ENCODE measurements around the gene COLEC11. TPM values are rescaled to one million over a fixed set of nuclear protein-coding genes. Genes with fewer than 3 reads are reported as not detected.
"Not testable (repeated sequence)": the region's sequence is repeated elsewhere in the genome, so short reads cannot be mapped to it uniquely, and the experiment has no call there.

COLEC11 gene
- total RNA-seq, 1 donor from 2014 or later = 0.29 TPM

DNA sequence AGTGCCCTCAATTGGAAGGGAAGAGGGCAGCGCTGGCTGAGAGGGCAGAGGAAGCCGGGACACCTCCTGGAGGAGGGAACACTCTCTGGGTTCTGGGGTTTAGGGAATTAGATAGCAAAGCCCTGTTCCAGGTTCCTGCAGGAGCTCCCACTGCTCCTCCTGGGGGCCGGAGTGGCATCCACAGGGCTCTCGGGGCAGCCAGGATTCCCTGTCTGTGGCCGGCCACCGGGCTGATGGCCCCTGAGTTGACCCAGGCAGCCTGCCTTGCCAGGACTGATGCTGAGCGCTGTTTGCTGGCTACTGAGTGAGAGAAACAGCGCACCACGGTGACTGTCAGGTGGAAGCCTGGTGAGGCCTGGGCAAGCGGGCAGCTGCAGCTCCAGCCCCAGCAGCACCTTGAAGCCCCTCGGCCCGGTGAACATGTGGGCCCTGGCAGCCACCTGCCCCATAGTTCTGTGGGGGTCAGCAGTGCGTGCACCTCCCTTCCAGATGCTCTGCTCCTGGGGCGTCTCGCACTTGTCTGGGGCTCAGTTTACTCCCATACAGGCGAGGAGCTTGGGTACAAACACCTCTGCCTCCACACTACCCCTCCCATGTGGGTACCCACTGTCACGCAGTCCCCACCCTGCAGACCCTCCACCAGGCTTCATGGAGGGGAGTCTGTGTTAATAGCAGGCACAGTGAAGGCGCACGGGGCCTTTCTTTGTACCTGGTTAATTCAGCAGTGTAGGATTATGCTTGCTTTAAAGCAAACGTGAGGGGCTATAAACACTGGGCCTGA, 55.4 kb downstream of the COLEC11 start:
- DNase-seq (ENCODE audit: extremely low read depth, low read depth, low spot score) = no peak

DNA sequence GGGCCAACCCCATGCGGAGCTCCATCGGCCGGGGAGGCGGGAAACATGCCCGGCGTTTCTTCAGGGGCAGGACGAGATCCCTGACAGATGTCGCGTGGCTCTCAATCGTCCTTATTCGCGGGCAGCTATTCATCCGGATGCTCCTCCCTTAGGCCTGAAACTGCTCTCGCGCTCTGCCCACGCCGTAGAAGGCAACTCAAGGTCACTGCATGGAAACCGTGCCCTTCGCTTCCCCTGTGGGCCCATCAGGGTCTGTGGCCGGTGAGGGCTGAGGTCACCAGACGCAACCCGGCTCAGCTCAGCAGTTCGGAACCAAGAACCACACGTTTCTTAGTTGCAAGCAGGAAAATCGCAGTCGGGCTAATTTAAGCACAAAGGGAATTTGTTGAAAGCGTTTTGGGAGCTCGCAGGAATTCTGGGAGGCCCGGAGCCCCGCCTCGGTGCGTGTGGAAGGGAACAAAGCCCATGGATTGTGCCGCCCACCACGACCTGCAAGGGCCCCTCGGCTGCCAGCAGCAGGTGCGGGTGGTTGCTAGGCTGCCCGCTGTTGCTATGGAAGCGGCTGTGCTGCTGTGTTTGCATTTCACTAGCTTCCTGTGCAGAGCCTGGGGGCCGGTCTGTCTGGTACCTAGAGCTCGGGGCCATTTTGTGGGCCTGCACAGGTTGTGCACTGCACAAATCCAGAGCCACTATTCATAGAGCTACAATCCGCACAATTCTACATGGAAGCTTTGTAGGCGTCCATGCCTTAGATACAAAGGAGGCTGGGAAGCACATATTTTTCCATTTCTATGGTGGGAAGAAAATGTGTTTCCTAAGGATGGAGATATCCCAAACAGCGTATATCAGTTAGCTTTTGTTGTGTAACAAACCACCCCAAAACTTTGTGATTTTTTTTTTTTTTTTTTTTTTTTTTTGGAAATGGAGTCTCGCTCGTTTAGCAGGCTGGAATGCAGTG, 57.1 kb downstream of the COLEC11 start:
- DNase-seq (ENCODE audit: extremely low read depth, low read depth, low spot score) = no peak

DNA sequence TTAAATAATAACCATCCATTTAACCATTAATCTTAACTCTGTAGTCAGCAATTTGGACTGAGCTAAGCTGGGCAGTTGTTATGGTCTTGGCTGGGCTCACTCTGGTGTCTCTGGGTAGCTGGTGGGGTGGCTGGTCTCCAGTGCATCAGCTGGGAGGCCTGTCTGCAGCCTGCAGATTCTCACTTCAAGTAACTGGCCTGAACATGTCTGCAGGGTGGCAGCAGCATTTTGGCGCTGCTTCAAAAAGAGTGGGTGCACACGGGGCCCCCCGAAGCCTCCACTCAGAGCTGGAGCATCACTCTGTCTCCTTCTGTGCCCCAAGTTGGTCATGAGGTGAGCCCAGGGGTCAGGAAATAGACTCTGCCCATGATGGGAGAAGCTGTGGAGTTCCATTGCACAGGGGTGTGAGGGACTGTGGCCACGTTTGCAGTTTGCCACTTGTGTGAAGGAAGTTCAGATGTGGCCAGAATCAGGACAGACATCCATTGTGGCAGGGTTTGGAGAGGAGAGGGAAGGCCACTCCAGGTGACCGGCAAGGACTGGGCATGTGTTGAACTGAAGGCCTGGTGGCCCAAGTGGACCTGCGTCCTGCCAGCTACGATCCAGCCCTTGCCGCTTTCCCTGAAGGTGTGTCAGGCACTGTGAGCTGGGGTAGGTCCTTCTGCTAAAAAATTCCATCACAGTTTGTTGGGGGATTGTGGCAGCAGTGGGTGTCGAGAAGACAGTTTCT, 58.1 kb downstream of the COLEC11 start:
- DNase-seq (ENCODE audit: extremely low read depth, low read depth, low spot score) = no peak

DNA sequence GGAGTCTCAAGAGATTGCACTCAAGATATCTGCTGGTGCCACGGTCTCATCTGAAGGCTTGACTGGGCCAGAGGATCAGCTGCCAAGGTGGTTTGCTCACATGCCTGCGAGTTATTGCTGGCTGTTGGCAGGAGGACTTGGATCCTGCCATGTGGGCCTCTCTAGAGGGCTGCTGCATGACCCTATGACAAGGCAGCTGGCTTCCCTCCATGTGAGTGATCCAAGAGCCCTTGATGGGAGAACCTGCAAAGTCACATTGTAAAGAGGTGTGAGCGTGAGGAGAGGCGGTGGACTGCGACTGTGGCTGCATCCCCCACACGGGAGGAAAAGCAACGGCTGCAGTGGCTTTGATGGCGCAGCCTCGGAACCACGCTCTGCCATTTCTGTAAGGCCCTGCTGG, 59.1 kb downstream of the COLEC11 start:
- DNase-seq (ENCODE audit: extremely low read depth, low read depth, low spot score) = no peak

DNA sequence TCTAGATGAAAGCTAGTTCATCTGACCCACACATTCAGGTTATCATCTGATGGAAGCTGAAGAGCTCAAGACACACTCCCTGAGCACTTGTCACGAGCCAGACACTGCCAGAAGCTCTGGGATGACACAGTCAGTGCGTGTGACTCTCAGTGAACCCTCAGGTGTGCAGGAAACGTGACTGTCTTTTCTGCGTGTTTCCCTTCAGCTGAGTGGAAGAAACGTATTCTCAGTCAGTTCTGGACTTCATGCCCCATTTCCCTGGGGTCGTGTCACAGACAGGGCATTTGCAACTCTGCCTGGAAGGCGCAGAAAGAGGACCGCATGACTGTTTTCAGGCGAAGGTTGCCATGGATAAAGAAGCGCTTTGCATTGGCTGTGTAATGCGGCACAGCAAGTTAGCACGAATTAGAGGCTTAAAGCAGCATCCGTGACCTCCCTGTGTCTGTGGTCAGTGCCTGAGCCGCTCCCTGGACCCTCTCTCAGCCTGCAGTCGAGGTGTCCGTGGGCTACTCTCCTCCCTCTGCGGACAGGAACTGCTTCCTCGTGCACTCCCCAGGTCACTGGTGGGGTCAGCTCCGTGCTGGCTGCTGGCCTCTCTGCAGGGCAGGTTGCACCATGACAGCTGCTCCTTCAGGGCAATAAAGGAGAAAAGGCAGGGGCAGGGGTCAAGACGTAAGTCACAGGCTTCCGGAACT, 59.8 kb downstream of the COLEC11 start:
- no peak for DNase-seq (ENCODE audit: extremely low read depth, low read depth, low spot score)

DNA sequence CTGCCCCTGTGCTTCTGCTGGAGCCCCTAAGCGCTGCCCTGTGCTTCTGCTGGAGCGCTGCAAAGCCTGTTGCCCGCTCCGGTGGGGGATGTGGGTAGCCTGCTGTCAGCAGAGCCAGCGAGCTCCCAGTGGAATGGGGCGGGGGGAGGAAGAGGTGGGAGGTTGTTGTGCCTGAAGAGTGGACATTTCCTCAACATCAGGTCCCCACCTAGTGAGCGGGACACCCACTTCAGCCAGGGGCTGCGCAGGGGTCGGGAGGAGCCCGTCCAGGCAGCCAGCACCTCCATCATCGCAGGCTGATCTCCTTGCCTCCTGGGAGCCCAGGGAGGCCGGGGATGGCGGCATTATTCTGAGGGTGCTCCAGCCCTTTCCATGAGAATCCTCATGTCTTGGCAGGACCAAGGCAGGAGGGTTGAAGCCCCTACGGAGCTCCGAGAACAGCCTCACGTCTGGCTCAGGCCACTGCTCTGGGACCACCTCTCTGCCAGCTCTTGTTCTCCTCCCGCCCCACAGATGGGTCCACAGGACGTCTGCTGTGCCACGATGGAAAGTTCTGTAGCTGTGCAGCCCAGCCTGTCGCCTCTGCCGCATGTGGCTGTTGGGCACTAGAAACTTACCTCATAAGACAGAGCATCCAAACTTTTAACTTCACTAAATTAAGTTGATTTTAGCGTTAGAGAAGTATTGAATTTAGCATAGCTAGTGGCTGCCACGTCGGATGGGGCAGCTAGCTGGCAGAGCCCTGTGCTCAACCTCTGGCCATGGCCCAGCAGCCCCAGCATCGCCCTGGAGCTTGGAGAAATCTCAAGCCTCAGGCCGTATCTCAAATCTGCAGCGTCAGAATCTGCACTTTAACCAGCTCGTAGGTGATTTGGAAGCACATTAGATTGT, 61.2 kb downstream of the COLEC11 start:
- DNase-seq (ENCODE audit: extremely low read depth, low read depth, low spot score) = no peak

DNA sequence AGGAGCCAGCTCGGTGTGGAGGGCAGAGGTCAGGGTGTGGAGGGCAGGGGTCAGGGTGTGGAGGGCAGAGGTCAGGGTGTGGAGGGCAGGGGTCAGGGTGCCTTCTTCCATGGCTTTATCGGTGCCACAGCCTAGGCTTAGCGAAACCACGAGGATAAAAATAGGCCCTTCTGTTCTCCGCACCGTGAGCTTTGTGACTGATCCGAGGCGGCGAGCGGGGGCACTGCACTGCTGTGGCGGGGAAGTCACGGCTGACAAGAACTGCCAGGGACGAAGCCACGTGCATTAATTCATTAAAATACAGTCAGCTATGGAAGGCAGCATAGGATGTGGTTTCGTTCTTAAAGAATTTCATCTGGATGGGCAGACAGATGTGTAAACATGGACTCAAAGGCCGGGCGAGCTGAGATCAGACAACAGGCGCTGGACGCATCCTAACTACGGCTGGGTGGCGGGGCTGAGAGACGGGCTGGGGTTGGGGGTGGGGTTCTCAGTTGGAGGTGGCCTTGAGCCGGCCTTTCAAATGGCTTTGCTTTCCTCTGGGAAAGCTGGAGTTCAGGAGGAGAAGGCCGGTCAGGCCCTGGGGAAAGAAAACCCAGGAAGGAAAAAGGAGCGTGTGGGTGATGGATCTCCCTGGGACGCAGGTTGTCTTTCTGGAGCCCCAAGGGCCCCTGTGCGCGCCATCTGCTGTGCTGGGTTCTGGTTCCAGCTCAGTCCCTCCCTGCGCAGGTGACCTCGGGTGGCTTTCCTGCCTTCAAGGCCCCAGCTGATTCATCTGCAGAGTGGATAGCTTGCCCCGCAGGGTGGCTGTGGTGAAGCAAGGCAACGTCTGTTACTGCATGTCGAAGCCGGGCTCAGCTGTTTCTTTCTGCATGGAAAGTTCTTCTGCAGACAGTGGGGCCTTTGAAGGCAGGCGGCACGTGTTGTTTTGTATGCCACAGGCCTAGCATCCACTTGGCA, 62.1 kb downstream of the COLEC11 start:
- no peak for DNase-seq (ENCODE audit: extremely low read depth, low read depth, low spot score)

DNA sequence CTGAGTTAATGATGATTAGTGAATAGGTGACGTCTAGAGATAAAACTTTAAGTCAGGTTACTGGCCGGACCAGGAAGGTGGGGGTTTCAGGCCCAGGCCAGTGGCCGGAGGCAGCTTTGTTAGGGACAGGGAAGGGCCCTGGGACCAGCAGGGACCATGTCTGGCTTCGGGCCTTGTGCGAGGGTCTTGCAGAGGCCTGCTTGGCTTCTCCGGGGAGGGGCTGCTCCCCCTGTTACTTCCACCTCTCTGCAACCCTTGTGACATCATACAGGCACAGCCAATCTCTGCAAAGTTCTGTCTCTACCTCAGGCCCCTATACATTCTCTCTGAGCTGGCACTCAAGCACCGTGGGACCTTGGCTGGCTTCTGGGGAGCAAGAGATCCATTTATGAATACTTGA, 63.0 kb downstream of the COLEC11 start, which contains the start of gene ALLC:
ALLC (plus strand) TSS at position 320 of the 400 bp plus-strand sequence. CDS start 12,958 bp downstream, outside the sequence.
- no peak for DNase-seq (ENCODE audit: extremely low read depth, low read depth, low spot score)

DNA sequence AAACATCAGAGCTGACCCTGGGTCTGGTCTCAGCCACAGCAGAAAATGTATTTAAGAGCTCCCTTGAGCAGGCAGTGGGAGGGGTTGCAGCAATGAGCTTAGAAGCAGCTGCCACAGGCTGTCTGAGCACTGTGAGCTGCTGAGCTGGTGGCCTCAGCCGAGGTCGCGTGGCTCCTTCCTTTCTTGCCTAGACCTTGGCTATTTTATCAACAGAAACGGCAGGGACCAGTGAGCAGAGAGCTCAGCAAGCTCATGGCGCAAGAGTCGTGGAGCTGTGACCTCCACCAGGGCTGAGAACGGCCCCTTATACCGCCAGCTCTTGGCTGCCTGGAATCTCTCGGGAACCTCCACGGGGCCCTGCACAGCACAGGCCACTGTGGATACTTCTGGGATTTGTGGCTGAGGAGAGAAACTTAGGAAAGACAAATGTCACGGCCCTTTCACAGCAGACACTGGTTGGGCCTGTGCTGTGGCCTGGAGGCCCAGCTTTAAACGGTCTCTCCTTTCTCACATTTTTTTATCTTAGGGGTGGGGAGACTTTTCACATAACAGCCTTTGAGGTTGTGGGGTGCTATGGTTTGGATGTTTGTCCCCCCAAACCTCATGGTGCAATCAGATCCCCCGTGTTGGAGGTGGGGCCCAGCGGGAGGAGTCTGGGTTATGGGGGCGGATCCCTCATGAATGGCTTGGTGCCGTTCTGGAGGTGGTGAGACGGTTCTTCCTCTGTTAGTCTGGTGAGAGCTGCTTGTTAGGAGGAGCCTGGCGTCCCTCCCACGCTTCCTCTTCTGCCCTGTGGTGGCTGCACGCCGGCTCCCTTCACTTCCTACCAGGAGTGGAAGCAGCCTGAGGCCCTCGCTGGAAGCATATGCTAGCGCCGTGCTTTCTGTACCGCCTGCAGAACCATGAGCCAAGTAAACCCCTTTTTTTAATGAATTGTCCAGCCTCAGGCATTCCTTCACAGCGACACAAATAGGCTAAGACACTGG, 64.8 kb downstream of the COLEC11 start:
- DNase-seq (ENCODE audit: extremely low read depth, low read depth, low spot score) = no peak

DNA sequence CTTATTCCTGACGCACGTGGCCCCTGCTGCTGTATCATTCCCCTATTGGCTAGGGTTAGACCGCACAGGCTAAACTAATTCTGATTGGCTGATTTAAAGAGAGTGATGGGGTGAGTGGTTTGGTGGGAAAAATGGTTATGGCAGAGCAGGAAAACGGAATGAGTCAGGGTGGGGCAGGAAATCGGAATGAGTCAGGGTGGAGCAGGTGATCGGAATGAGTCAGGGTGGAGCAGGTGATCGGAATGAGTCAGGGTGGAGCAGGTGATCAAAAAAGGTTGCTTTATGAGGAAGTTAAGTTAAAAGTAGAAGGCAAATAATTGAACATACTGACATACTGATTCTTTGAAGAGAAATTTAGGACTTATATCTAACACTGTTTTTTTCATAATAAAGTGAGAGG, 65.7 kb downstream of the COLEC11 start:
- not testable (repeated sequence) for DNase-seq (ENCODE audit: extremely low read depth, low read depth, low spot score)

DNA sequence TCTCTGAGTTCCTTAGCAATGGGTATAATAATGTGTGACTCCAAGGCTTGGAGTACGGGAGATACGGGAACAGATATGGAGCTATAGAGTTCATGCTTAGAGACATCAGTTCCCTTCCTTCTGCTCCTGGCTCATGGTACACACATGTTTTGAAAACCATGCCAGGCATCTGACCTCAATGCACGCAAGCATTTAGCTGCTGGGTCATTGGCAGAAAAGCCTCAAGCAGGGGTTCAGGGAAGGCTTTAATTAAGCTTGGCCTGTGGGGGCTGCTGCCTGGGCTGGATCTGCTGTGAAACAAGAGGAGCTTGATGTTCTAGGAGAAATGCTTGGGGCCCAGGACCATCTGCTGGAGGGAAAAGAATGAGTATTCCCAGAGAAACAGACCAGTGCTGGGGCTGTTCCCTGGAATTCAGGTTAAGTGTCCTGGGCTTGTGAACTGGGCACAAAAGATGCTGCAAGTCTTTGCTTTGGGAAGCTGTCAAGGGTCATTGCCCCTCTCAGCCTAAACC, 66.3 kb downstream of the COLEC11 start:
- DNase-seq (ENCODE audit: extremely low read depth, low read depth, low spot score) = no peak

DNA sequence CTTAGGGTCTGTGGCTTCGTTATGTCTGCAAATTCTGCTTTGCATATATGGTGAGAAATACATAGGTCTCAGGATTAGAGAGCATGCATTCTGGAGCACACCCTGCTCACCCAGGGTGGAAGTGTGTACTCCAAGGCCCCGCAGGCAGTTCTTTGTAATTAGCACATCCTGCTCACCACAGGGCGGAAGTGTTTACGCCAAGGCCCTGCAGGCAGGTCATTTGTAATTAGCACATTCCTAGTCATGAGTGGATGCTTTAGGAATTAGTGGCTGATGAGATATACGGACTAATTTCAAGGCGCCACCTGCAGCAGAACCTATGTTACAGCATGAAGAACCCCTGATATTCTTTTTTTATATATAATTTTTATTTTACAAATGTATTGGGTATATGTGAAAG, 67.3 kb downstream of the COLEC11 start:
- DNase-seq (ENCODE audit: extremely low read depth, low read depth, low spot score) = no peak

DNA sequence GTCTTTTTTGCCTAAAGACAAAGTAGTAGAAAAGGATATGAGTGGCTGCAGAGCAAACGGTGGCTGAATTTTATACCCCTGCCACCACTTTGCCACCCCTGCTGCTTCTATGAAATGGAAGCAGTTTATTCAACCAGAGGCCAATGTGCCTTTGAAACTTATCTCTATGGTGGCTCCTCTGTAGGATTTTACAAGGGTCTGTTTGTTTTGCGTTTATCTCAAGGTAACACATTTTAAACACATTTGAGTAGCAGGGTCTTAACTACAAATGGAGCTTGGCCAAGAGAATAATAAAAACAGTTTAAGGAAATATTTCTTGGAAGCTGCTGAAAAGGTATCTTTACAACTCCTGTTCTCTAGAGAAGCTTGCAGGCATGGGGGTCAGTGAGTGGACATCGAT, 69.2 kb downstream of the COLEC11 start:
- DNase-seq (ENCODE audit: extremely low read depth, low read depth, low spot score) = no peak

DNA sequence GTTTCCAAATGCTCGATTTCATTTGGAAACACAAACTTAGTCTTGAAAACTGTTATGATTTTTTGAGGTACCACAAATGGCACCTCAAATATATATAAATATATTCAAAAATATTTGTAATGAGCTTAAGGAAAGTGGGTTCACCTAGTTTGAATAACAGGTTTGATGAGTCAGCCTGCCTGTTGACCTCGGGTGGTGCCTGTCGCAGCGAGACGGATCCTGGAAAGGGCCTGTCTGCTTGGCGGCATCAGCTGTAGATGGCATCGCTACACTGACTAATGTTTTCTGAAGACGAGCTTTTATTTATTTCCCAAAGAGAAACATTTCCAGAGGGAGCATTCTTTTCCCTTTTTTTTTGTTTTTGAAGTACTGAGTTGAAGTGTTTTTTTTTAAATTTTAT, 70.0 kb downstream of the COLEC11 start:
- DNase-seq (ENCODE audit: extremely low read depth, low read depth, low spot score) = no peak

DNA sequence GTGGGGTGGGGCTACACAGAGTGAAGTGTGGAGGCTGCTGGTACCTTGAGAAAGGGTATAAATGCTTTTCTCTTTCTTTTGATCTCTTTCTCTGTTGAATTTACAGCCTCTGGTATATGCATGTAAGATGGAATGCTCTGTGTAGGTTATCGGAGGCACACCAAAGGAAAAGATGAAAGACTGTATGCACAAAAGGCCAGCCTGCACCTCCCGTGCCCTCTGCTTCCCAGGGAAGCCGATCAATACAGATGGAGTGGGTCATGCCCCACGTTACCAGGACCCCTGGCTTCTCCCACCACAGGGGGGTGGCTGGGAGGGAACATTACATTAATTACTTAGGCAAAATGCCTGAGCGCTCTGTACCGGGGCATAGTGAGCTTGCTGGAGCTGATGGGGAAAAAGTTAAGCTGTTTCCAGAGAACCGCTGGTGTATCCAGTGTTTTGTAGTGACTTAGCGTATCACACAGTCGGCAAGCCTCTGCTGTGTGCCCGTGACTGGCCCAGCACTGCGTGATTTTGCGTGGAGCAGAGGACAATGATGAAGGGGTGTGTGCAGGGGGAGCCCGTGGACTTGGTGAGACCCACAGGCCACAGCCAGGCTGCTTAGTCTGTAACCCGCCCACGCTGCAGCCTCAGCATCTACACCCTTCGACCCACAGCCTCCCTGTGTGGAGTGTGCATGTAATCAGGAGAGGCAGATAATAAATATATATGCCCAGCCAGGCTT, 71.1 kb downstream of the COLEC11 start:
- DNase-seq (ENCODE audit: extremely low read depth, low read depth, low spot score) = no peak

DNA sequence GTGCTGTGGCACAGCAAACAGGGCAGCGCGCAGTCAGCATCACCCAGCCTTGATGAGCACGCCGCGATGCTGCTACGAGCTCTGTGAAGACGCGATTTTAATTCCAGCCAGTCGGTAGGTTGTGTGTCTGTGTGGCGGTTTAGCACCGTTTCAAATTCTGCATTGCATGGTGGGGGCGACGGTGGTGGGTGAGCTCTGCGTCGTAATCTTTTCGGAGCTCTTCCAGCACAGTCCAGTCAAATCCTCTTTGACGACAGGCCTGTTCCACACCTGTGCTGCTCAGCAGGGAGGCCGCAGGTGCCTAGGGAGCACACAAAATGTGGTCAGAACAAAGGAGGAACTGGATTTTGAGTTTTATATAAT, 71.7 kb downstream of the COLEC11 start:
- no peak for DNase-seq (ENCODE audit: extremely low read depth, low read depth, low spot score)

Data from glomerular endothelial cell (primary cell).